NCI-H1694 (cell line): Measurements from ENCODE around the gene TAF10.

Source experiments
- DNase-seq: peaks from one replicate; lab custom pipeline; 2025; lab: John Stamatoyannopoulos, UW

The TAF10 gene

GRCh38 chr11:6576471-6577373 is 35.3 kb downstream of the TAF10 start:
- DNase-seq = peak; percentile 68

DNA sequence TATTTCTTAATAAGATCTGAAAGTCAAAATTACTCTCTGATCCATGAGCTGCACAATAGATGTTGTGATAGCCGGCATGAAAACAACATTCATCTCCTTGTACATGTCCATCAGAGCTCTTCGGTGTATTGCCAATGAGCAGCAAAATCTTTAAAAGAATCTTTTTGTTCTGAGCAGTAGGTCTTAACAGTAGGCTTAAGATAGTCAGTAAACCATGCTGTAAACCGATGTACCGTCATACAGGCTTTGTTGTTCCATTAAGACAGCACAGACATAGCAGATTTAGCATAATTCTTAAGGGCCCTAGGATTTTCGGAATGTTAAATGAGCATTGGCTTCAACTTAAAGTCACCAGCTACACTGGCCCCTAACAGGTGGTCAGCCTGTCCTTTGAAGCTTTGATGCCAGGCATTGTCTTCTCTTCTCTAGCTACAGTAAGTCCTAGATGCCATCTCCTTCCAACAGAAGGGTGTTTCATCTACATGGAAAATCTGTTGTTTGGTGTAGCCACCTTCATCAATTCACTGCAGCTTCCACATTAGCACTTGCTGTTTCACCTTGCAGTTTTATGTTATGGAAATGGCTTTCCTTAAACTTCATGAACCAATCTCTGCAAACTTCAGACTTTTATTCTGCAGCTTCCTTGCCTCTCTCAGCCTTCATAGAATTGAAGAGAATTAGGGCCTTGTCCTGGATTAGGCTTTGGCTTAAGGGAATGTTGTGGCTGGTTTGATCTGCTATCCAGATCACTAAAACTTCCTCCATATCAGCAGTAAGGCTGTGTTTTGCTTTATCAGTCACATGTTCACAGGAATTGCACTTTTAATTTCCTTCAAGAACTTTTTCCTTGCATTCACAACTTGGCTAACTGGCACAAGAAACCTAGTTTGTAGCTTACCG is 37.0 kb downstream of the TAF10 start:
- no peak for DNase-seq

DNA sequence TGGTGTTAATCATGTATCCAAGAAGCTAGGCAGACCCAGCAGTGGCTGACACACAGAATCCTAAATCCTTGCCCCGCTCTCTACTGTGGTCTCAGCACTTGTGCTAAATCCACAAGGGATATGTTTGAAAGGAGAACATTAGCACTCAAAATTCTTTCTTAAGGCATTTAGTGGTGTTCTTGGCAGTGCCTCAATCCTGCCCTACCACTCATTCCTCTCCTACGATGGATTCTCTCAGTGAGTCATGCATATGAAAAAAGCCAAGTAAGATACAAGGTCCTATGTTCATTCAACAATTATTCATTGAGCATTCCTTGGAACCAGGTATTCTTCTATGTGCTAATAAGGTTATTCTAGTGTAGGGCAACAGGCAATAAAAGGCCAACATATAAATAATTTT is 39.8 kb downstream of the TAF10 start:
- no peak for DNase-seq

DNA sequence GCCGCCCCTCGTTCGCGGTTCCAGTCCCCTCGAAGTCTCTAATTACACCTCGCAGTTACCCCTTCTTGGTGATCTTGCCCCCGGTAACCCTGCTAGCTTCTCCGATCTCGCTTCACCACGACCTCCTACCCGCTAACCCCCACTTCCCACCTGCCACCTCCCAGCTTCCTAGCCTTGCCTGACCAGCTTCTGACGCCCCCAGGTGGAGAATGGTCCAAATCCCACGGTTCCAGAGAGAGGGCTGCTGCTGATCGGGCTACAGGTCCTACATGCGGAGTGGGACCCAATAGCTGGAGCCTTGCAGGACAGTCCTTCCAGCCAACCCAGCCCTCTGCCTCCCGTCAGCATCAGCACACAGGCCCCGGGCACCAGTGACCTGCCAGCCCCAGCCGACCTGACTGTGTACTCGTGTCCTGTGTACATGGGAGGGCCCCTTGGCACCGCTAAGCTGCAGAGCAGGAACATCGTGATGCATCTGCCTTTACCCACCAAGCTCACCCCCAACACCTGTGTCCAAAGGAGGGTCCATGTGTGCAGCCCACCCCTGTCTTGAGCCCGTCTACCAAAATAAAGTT is 40.5 kb downstream of the TAF10 start:
- DNase-seq = no peak

GRCh38 chr11:6570691-6571427 is 41.2 kb downstream of the TAF10 start:
- no peak for DNase-seq

DNA sequence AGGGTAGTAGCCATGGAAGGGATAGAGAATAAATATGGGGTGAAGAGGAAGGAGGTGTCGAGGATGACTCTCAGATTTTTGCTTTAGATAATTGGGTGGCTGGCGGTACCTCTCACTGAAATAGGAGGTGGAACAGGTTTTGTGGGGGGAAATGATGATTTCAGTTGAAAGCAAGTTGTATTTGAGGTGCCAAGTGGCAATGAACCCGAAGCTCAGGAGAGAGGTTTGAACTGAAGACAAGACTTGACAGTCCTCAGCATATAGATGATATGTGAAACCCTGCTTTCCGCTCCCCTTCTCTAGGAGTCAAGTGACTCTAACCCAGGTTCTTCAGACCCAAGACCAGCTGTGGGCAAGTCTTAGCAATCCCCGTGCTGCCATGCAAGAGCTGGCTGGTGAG is 42.3 kb downstream of the TAF10 start:
- DNase-seq = no peak

DNA sequence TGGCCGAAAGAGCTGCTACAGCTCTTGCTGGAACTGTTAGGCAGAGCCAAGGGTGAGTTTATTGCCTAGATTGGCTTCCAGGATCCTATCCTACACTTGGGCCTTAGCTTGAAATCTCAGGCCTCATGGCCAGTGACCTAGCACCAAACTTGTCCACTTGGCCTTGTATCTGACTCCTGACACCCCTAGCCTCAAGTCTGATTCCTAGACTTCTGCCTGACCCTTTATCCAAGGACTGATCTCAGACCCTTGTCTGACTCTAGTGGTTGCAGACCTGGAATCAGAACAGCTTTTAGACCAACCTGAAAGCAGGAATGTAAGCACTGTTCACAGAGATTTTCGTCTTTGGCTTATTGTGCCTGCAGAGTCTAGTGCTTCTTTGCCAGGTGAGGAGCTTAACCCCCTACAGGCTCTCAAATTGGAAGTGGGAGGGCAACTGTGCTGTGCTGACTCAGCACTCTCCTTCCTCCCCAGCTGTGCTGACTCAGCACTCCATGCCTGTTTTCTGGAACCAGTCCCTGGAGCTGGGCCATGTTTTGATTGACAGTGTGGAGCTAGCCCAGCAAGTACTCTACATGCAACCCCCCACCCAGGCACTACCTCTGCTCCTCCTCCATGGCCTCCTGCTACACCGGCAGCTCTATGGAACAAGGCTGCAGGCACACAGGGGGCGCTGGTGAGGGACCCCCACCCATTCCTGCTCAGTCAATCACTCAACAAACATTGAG is 43.7 kb downstream of the TAF10 start:
- peak; percentile 23 for DNase-seq

GRCh38 chr11:6567371-6567745 is 44.7 kb downstream of the TAF10 start:
- DNase-seq = no peak

- DNase-seq = no peak
Measured at GRCh38 chr11:6566704-6567370, 45.2 kb downstream of the TAF10 start.

DNA sequence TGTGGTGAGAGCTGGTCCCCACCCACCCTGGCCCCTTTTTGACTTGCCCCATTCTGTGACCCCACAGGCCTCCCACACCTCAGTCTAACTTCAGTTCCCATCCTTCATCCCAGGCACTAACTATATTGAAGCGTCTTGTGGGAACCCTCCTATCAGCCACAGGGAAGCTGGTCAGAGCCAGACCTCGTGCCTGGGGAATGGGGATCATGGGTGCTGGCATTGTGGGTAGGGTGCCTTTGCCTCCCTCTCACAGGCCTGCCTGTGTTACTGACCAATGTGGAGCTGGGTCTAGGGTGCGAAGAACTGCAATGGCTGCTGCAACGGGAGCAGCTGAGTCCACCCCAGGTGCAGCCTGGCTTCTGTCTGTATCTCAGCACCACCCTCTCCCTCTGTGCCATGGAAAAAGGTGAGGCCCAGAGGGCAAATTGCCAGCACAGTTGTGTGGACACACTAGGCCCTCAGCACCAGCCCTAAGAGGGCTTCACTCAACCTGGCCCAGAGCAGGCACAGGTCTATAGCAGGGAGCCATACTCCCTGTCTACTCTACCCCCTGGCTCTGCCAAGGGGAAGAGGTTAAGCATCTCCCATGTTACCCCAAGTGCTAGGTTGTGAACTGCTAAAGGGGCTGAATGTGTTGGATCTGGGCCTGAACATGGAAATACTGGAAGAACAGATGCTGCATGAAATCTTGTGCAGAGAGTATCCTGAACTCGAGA is 45.9 kb downstream of the TAF10 start:
- no peak for DNase-seq

- no peak for DNase-seq
Measured at GRCh38 chr11:6565325-6565724, 46.7 kb downstream of the TAF10 start.

GRCh38 chr11:6563667-6564066 is 48.3 kb downstream of the TAF10 start:
- DNase-seq = no peak

DNA sequence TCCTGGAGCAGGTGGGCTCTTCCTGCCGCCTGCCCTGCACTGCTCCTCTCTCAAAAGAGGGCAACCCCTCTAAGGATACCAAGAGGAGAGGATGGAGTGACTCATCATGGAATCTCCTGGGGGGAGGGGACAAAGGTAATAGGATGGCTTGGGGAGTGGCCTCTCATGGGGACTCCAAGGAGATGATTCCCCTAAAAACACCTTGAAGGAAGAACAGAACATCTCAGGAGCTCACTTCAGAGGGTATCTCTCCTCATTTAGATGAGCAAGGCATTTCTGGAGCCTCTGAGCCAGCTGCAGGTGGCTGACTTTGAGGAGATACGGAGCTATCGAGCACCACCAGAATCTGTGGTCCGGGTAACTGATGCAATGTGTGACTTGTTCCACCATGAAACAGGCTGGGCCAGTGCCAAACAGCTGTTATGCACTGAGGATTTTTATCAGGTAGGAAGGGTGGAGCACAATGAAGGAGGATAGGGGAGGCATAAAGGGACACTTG is 48.8 kb downstream of the TAF10 start:
- DNase-seq = no peak

GRCh38 chr11:6561288-6561687 is 50.7 kb downstream of the TAF10 start:
- no peak for DNase-seq
